Measurements from ENCODE around the gene EFR3B.

The EFR3B gene

GRCh38 chr2:25035537-25036220 lies 6.2 kb upstream of the EFR3B start:
- DNase-seq: no peak

GRCh38 chr2:25036221-25036559 lies 5.7 kb upstream of the EFR3B start:
- DNase-seq: no peak

- DNase-seq: peak; percentile 57
These were observed 2.8 kb upstream of the EFR3B start for GRCh38 chr2:25039126-25039525.

GRCh38 chr2:25041307-25041927 lies 459 bp upstream of the EFR3B start:
- DNase-seq: peak; percentile 74

GRCh38 chr2:25042321-25043240 lies 705 bp downstream of the EFR3B start:
- DNase-seq: peak; percentile 73

- peak; percentile 87 for DNase-seq
These were observed 1.5 kb downstream of the EFR3B start for GRCh38 chr2:25043241-25043867.

GRCh38 chr2:25044011-25044410 lies 2.1 kb downstream of the EFR3B start:
- no peak for DNase-seq

- DNase-seq: no peak
These were observed 3.1 kb downstream of the EFR3B start for GRCh38 chr2:25044990-25045389.

GRCh38 chr2:25049422-25049821 lies 7.5 kb downstream of the EFR3B start:
- DNase-seq: no peak

GRCh38 chr2:25050128-25050527 lies 8.3 kb downstream of the EFR3B start:
- DNase-seq: no peak

GRCh38 chr2:25053041-25053440 lies 11.2 kb downstream of the EFR3B start:
- DNase-seq: no peak

- DNase-seq: no peak
These were observed 12.8 kb downstream of the EFR3B start for GRCh38 chr2:25054720-25055119.

- no peak for DNase-seq
These were observed 13.6 kb downstream of the EFR3B start for GRCh38 chr2:25055376-25055920.

- DNase-seq: no peak
These were observed 14.4 kb downstream of the EFR3B start for GRCh38 chr2:25056098-25056821.

- DNase-seq: no peak
These were observed 20.6 kb downstream of the EFR3B start for GRCh38 chr2:25062511-25062917.

GRCh38 chr2:25063876-25064660 lies 22.2 kb downstream of the EFR3B start:
- DNase-seq: no peak

GRCh38 chr2:25065768-25066167 lies 23.9 kb downstream of the EFR3B start:
- no peak for DNase-seq

GRCh38 chr2:25066455-25066854 lies 24.6 kb downstream of the EFR3B start:
- DNase-seq: no peak

GRCh38 chr2:25068217-25068616 lies 26.3 kb downstream of the EFR3B start:
- no peak for DNase-seq

GRCh38 chr2:25071966-25072365 lies 30.1 kb downstream of the EFR3B start:
- DNase-seq: no peak

- no peak for DNase-seq
These were observed 30.7 kb downstream of the EFR3B start for GRCh38 chr2:25072606-25073005.

- DNase-seq: no peak
These were observed 31.1 kb downstream of the EFR3B start for GRCh38 chr2:25073025-25073424.

Measured in islet precursor cell (in vitro differentiated cells).